Testis (tissue), 2 donors: Measurements from ENCODE around the gene BSDC1.

ENCODE experiments used
- CTCF ChIP-seq, 3 experiments: fragments of 450-650 bp in 2 of 3; fragments of 200-600 bp in 1 of 3; sonication (generic) in 1 of 3; IDR thresholded peaks; one replicate each; pipeline ENCODE4 v1.5.1; 2016 to 2019; ENCODE audit warnings: antibody characterized with exemption in 3 of 3, mild to moderate bottlenecking in 2 of 3, moderate library complexity in 1 of 3
- POLR2A ChIP-seq: fragments of 450-650 bp; IDR thresholded peaks from one replicate; pipeline ENCODE4 v1.6.1; 2017; ENCODE audit warnings: antibody characterized with exemption, mild to moderate bottlenecking, moderate library complexity

- no peak for TF ChIP-seq CTCF (IDR thresholded peaks at IDR 0.05)
- TF ChIP-seq POLR2A = no peak
Measured at GRCh38 chr1:32333251-32333963, 60.8 kb downstream of the BSDC1 start.
